Activated CD8-positive, alpha-beta memory T cell treated with anti-CD3 and anti-CD28 coated beads, Interleukin-2, amount 10 ng/mL, durations not matched to agents 7 days and 5 days (primary cell): ENCODE data around the gene TCTN1. TPM values are rescaled to one million over a fixed set of nuclear protein-coding genes. Genes with fewer than 3 reads are reported as not detected.
"Not testable (repeated sequence)": the region's sequence is repeated elsewhere in the genome, so short reads cannot be mapped to it uniquely, and the experiment has no call there.

Experiments used
- ATAC-seq: fragments of 150-1000 bp; cut with Tn5 transposase; one replicate; pipeline ENCODE4 v1.10.0; 2021; ENCODE audit warnings: moderate library complexity
- CTCF ChIA-PET: fragments of 350-600 bp; sonication (Branson Sonifier 250); formaldehyde crosslinking; loops from one replicate; lab custom pipeline; 2021; ENCODE audit warnings: antibody characterized with exemption; lab: Charles Lee
- DNase-seq: peaks from one replicate; pipeline ENCODE4 v3.0.0-alpha.2; 2020
- H3K27ac Mint-ChIP-seq: one replicate; pipeline ENCODE4 v1.8.0; 2021; ENCODE audit warnings: mild to moderate bottlenecking, mixed read lengths
- H3K27me3 Mint-ChIP-seq: one replicate; pipeline ENCODE4 v1.8.0; 2021; ENCODE audit warnings: mixed read lengths
- H3K36me3 Mint-ChIP-seq: one replicate; pipeline ENCODE4 v1.8.0; 2021; ENCODE audit warnings: mild to moderate bottlenecking, mixed read lengths
- H3K4me1 Mint-ChIP-seq: one replicate; pipeline ENCODE4 v1.8.0; 2021; ENCODE audit warnings: mixed read lengths
- H3K4me3 Mint-ChIP-seq: one replicate; pipeline ENCODE4 v1.8.0; 2021; ENCODE audit warnings: mild to moderate bottlenecking, moderate library complexity, mixed read lengths
- H3K9me3 Mint-ChIP-seq: one replicate; pipeline ENCODE4 v1.8.0; 2022; ENCODE audit warnings: low read depth, mixed read lengths
- total RNA-seq, 2 experiments: library from RNA; stranded (reverse); gene quantifications; one replicate each; pipeline ENCODE4 v1.2.3, GENCODE V29; 2021

Gene TCTN1
- total RNA-seq = 1 to 10 TPM; 5.5 to 5.8 TPM

- ATAC-seq (peak; percentile 100), DNase-seq (peak; percentile 99)
- no peaks in the 10 kb centered on the region for H3K27me3 Mint-ChIP-seq
- H3K4me1 Mint-ChIP-seq = peaks cover 11% of the 10 kb centered on the region
- no peaks in the 10 kb centered on the region for H3K36me3 Mint-ChIP-seq
- no peaks in the 10 kb centered on the region for H3K9me3 Mint-ChIP-seq
- H3K4me3 Mint-ChIP-seq = peak within 1 kb of the TSS; percentile 84
- H3K27ac Mint-ChIP-seq = peak within 1 kb of the TSS; percentile 88
- CTCF ChIA-PET = interaction anchor here (0.7 to 4.7 kb wide), 14 partner anchors 9 to 214 kb away, joined by 3 to 22 read pairs (median 4); partner anchors contain the start of genes ARPC3, FAM216A and GPN3
These were observed at the start of gene TCTN1 for GRCh38 chr12:110613771-110614684. Gene TCTN1 (plus strand): TSS chr12:110614129. CDS start chr12:110614183, 54 bp downstream.

- DNase-seq (no peak), ATAC-seq (no peak)
- no peaks in the 10 kb centered on the region for H3K27me3 Mint-ChIP-seq
- H3K9me3 Mint-ChIP-seq = no peaks in the 10 kb centered on the region
- CTCF ChIA-PET = interaction anchor here (0.9 to 1.4 kb wide), 2 partner anchors 55 to 95 kb away, joined by 4 read pairs; no protein-coding TSS in a partner anchor
- peak overlapping the region; percentile 14 for H3K27ac Mint-ChIP-seq
- no peak overlapping the region for H3K4me3 Mint-ChIP-seq
- H3K36me3 Mint-ChIP-seq = peaks cover 21% of the 10 kb centered on the region
- H3K4me1 Mint-ChIP-seq = peaks cover 41% of the 10 kb centered on the region
These were observed 49.4 kb upstream of the TCTN1 start for GRCh38 chr12:110564471-110564991.

GRCh38 chr12:110565894-110566871 is 47.7 kb upstream of the TCTN1 start:
- Mint-ChIP-seq H3K4me3 (no peak overlapping the region), H3K4me1 (peaks cover 38% of the 10 kb centered on the region), H3K36me3 (peaks cover 22% of the 10 kb centered on the region), H3K9me3 (no peaks in the 10 kb centered on the region), H3K27me3 (no peaks in the 10 kb centered on the region), H3K27ac (no peak overlapping the region)
- DNase-seq = peak; percentile 30
- no peak for ATAC-seq
- CTCF ChIA-PET = interaction anchor here (1.4 kb wide), 2 partner anchors 8 to 97 kb away, joined by 3 to 4 read pairs; no protein-coding TSS in a partner anchor

- ATAC-seq (no peak), DNase-seq (no peak)
- Mint-ChIP-seq H3K27me3 (no peaks in the 10 kb centered on the region), H3K9me3 (peaks cover 5% of the 10 kb centered on the region), H3K36me3 (peaks cover 30% of the 10 kb centered on the region), H3K4me1 (peaks cover 34% of the 10 kb centered on the region), H3K4me3 (no peak overlapping the region), H3K27ac (no peak overlapping the region)
- CTCF ChIA-PET = interaction anchor here (0.8 kb wide), 1 partner anchor 33 kb away, joined by 3 read pairs; no protein-coding TSS in a partner anchor
These were observed 46.9 kb upstream of the TCTN1 start for GRCh38 chr12:110566993-110567392.

GRCh38 chr12:110568752-110569151 is 45.2 kb upstream of the TCTN1 start:
- H3K27ac Mint-ChIP-seq = no peak overlapping the region
- H3K9me3 Mint-ChIP-seq = peaks cover 5% of the 10 kb centered on the region
- ATAC-seq (no peak), DNase-seq (no peak)
- peaks cover 41% of the 10 kb centered on the region for H3K36me3 Mint-ChIP-seq
- peaks cover 24% of the 10 kb centered on the region for H3K4me1 Mint-ChIP-seq
- no peak overlapping the region for H3K4me3 Mint-ChIP-seq
- CTCF ChIA-PET = interaction anchor here (0.6 to 1.3 kb wide), 3 partner anchors 16 to 148 kb away, joined by 3 to 6 read pairs (median 3); no protein-coding TSS in a partner anchor
- H3K27me3 Mint-ChIP-seq = no peaks in the 10 kb centered on the region

GRCh38 chr12:110569838-110570237 is 44.1 kb upstream of the TCTN1 start:
- H3K27me3 Mint-ChIP-seq, DNase-seq, H3K9me3 Mint-ChIP-seq, H3K4me3 Mint-ChIP-seq, CTCF ChIA-PET, H3K27ac Mint-ChIP-seq, ATAC-seq: not testable (repeated sequence)
- Mint-ChIP-seq H3K4me1 (peaks cover 18% of the 10 kb centered on the region), H3K36me3 (peaks cover 41% of the 10 kb centered on the region)

- not testable (repeated sequence) for ATAC-seq, DNase-seq, H3K9me3 Mint-ChIP-seq, H3K27me3 Mint-ChIP-seq, H3K27ac Mint-ChIP-seq, H3K4me3 Mint-ChIP-seq
- H3K36me3 Mint-ChIP-seq = peaks cover 42% of the 10 kb centered on the region
- peaks cover 27% of the 10 kb centered on the region for H3K4me1 Mint-ChIP-seq
- CTCF ChIA-PET = interaction anchor here (1.3 kb wide), 1 partner anchor 19 kb away, joined by 3 read pairs; no protein-coding TSS in a partner anchor
These were observed 43.1 kb upstream of the TCTN1 start for GRCh38 chr12:110570798-110571197.

- ATAC-seq (no peak), DNase-seq (no peak)
- Mint-ChIP-seq H3K4me3 (no peak overlapping the region), H3K27ac (no peak overlapping the region), H3K36me3 (peaks cover 35% of the 10 kb centered on the region), H3K27me3 (no peaks in the 10 kb centered on the region), H3K9me3 (peaks cover 5% of the 10 kb centered on the region), H3K4me1 (peaks cover 44% of the 10 kb centered on the region)
- CTCF ChIA-PET = interaction anchor here (0.6 to 5.0 kb wide), 6 partner anchors 8 to 106 kb away, joined by 3 to 28 read pairs (median 4); partner anchors contain the start of genes FAM216A and GPN3
These were observed 39.9 kb upstream of the TCTN1 start for GRCh38 chr12:110574044-110574443.

- CTCF ChIA-PET = interaction anchor here (0.6 to 5.0 kb wide), 9 partner anchors 9 to 143 kb away, joined by 3 to 28 read pairs (median 4); partner anchors contain the start of genes FAM216A and GPN3
- H3K27me3 Mint-ChIP-seq, H3K9me3 Mint-ChIP-seq, ATAC-seq, DNase-seq, H3K4me3 Mint-ChIP-seq: not testable (repeated sequence)
- H3K4me1 Mint-ChIP-seq = peaks cover 50% of the 10 kb centered on the region
- peaks cover 35% of the 10 kb centered on the region for H3K36me3 Mint-ChIP-seq
- peak overlapping the region; percentile 5 for H3K27ac Mint-ChIP-seq
These were observed 39.2 kb upstream of the TCTN1 start for GRCh38 chr12:110574717-110575230.

- no peak overlapping the region for H3K4me3 Mint-ChIP-seq
- CTCF ChIA-PET = interaction anchor here (0.6 to 5.0 kb wide), 9 partner anchors 9 to 144 kb away, joined by 3 to 28 read pairs (median 4); partner anchors contain the start of gene ARPC3
- peaks cover 33% of the 10 kb centered on the region for H3K36me3 Mint-ChIP-seq
- DNase-seq = no peak
- peaks cover 55% of the 10 kb centered on the region for H3K4me1 Mint-ChIP-seq
- no peaks in the 10 kb centered on the region for H3K27me3 Mint-ChIP-seq
- no peak for ATAC-seq
- H3K27ac Mint-ChIP-seq = peak overlapping the region; percentile 5
- peaks cover 5% of the 10 kb centered on the region for H3K9me3 Mint-ChIP-seq
These were observed 38.6 kb upstream of the TCTN1 start for GRCh38 chr12:110575326-110575725.

GRCh38 chr12:110576504-110576903 is 37.4 kb upstream of the TCTN1 start:
- Mint-ChIP-seq H3K36me3 (peaks cover 32% of the 10 kb centered on the region), H3K4me1 (peaks cover 66% of the 10 kb centered on the region), H3K27me3 (no peaks in the 10 kb centered on the region), H3K4me3 (no peak overlapping the region), H3K27ac (peak overlapping the region; percentile 73), H3K9me3 (peaks cover 4% of the 10 kb centered on the region)
- DNase-seq (no peak), ATAC-seq (no peak)
- CTCF ChIA-PET = interaction anchor here (1.4 to 5.0 kb wide), 4 partner anchors 10 to 24 kb away, joined by 3 to 28 read pairs (median 14); no protein-coding TSS in a partner anchor
